H1 (cell line): ENCODE data around the gene ASB13. TPM values are rescaled to one million over a fixed set of nuclear protein-coding genes. Genes with fewer than 3 reads are reported as not detected.

Experiments used
- CBX8 ChIP-seq: fragments of 300-800, 300-1000 bp; sonication (generic); IDR thresholded peaks from 2 replicates; pipeline ENCODE4 v1.7.1; 2016; ENCODE audit warnings: low read depth, low read length, borderline replicate concordance
- EP300 ChIP-seq, 2 experiments: IDR thresholded peaks; 1 replicate in 1 of 2; 2 replicates in 1 of 2; pipeline ENCODE4 v1.6.1; 2011 to 2012; ENCODE audit warnings: low read depth in 2 of 2, low read length in 2 of 2, mild to moderate bottlenecking in 2 of 2, borderline replicate concordance in 1 of 2, inconsistent platforms in 1 of 2, moderate library complexity in 1 of 2
- FOSL1 ChIP-seq: IDR thresholded peaks from 2 replicates; pipeline ENCODE4 v1.6.1; 2011; ENCODE audit warnings: mild to moderate bottlenecking, low read depth, low read length, moderate library complexity; ENCODE audit not compliant: insufficient read depth
- KDM4A ChIP-seq: IDR thresholded peaks from one replicate; pipeline ENCODE4 v1.7.1; 2012; ENCODE audit warnings: low read depth, mild to moderate bottlenecking, moderate library complexity, low read length, inconsistent platforms; ENCODE audit not compliant: severe bottlenecking
- POLR2A ChIP-seq, 2 experiments: IDR thresholded peaks; 1 replicate in 1 of 2; 2 replicates in 1 of 2; pipeline ENCODE4 v1.6.1; 2011; ENCODE audit warnings: low read depth in 2 of 2, low read length in 2 of 2, mild to moderate bottlenecking in 2 of 2; ENCODE audit errors: control extremely low read depth in 1 of 2
- RAD21 ChIP-seq, 2 experiments: IDR thresholded peaks in 1 of 2; conservative IDR thresholded peaks in 1 of 2; 2 replicates each; pipeline ENCODE4 v1.6.1; 2011; ENCODE audit warnings: low read depth in 2 of 2, low read length in 2 of 2, improper control_type of control experiment in 1 of 2, inconsistent platforms in 1 of 2, mild to moderate bottlenecking in 1 of 2, moderate library complexity in 1 of 2
- SIRT6 ChIP-seq: IDR thresholded peaks from one replicate; pipeline ENCODE4 v1.7.1; 2012; ENCODE audit warnings: low read length, inconsistent platforms
- SRF ChIP-seq: IDR thresholded peaks from 2 replicates; pipeline ENCODE4 v1.6.1; 2011; ENCODE audit warnings: mild to moderate bottlenecking, low read depth, low read length, moderate library complexity
- TAF1 ChIP-seq: IDR thresholded peaks from 2 replicates; pipeline ENCODE4 v1.6.1; 2011; ENCODE audit warnings: mild to moderate bottlenecking, low read depth, low read length
- polyA plus RNA-seq, 7 experiments: library from polyadenylated mRNA; depleted of rRNA in 3 of 7; stranded (reverse) in 5 of 7; unstranded in 2 of 7; fragments of >200 nt in 5 of 7; fragments of 200-250 nt in 2 of 7; gene quantifications; 1 replicate in 5 of 7; 2 replicates in 1 of 7; 4 replicates in 1 of 7; pipeline versions ENCODE4 v1.2.1 to v1.2.3, GENCODE V29; 2011 to 2013; ENCODE audit warnings: missing spikeins in 2 of 7, mixed read lengths in 2 of 7
- total RNA-seq: library from RNA; stranded (reverse); fragmentation: NEBNext Ultra II Directional; extraction: Animal tissue kit (Norgen Biotek cat#: 25700); gene quantifications from 2 replicates; pipeline ENCODE4 v1.2.1, GENCODE V29; 2021
- TF ChIP-seq, protein P1 (sequence below): fragments of 300-600 bp; sonication (generic); IDR thresholded peaks from 2 replicates; pipeline ENCODE4 v1.7.1; 2012; ENCODE audit warnings: low read length, moderate library complexity, mild to moderate bottlenecking, inconsistent platforms; ENCODE audit not compliant: insufficient replicate concordance

Gene ASB13
- total and polyA plus RNA-seq, 2 of the 8 experiments (the other 6 are each of a cell fraction or from before 2014, with no cell fraction given): 12.3 to 20.2 TPM

DNA sequence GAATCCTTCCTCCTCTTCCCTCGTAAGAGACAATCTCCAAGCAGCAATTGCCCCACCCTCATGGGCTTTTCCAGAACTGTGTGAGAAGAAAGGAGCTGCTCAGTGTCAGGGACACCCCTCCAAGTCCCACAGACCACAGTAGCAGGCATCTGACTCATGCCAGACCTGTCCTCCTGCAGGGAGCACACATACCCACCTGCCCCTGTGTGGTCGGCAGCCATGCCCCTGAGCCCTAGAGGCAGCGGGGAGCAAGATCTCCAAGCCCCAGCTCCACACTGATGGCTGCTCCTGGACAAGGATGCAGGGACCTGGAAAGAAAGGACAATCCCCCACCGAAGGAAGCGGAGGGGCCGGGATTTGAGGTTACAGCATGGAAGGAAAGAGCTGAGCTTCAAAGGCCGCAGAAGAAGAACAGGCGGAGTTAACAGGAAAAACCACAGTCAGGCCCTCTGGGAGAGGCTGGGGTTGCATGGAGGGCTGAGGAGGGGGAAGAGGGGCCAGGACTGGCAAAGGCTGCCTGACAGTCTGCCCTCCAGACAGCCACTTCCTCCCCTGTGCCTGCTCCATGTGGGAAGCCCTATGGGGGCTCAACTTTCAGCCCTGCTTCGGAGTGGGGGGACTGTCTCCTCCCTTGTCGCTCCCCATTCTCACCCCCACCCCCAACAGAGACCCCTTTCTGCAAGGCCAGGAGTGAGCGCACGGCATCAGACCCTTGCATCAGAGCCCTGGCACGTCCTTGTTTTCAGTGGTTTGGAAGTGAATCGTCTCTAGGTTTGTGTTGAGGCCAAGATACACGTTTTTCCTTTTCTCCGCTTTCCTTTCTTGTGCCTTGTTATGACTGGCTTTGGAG is 46.8 kb downstream of the ASB13 start (continued):
- TF ChIP-seq, protein P1, sequence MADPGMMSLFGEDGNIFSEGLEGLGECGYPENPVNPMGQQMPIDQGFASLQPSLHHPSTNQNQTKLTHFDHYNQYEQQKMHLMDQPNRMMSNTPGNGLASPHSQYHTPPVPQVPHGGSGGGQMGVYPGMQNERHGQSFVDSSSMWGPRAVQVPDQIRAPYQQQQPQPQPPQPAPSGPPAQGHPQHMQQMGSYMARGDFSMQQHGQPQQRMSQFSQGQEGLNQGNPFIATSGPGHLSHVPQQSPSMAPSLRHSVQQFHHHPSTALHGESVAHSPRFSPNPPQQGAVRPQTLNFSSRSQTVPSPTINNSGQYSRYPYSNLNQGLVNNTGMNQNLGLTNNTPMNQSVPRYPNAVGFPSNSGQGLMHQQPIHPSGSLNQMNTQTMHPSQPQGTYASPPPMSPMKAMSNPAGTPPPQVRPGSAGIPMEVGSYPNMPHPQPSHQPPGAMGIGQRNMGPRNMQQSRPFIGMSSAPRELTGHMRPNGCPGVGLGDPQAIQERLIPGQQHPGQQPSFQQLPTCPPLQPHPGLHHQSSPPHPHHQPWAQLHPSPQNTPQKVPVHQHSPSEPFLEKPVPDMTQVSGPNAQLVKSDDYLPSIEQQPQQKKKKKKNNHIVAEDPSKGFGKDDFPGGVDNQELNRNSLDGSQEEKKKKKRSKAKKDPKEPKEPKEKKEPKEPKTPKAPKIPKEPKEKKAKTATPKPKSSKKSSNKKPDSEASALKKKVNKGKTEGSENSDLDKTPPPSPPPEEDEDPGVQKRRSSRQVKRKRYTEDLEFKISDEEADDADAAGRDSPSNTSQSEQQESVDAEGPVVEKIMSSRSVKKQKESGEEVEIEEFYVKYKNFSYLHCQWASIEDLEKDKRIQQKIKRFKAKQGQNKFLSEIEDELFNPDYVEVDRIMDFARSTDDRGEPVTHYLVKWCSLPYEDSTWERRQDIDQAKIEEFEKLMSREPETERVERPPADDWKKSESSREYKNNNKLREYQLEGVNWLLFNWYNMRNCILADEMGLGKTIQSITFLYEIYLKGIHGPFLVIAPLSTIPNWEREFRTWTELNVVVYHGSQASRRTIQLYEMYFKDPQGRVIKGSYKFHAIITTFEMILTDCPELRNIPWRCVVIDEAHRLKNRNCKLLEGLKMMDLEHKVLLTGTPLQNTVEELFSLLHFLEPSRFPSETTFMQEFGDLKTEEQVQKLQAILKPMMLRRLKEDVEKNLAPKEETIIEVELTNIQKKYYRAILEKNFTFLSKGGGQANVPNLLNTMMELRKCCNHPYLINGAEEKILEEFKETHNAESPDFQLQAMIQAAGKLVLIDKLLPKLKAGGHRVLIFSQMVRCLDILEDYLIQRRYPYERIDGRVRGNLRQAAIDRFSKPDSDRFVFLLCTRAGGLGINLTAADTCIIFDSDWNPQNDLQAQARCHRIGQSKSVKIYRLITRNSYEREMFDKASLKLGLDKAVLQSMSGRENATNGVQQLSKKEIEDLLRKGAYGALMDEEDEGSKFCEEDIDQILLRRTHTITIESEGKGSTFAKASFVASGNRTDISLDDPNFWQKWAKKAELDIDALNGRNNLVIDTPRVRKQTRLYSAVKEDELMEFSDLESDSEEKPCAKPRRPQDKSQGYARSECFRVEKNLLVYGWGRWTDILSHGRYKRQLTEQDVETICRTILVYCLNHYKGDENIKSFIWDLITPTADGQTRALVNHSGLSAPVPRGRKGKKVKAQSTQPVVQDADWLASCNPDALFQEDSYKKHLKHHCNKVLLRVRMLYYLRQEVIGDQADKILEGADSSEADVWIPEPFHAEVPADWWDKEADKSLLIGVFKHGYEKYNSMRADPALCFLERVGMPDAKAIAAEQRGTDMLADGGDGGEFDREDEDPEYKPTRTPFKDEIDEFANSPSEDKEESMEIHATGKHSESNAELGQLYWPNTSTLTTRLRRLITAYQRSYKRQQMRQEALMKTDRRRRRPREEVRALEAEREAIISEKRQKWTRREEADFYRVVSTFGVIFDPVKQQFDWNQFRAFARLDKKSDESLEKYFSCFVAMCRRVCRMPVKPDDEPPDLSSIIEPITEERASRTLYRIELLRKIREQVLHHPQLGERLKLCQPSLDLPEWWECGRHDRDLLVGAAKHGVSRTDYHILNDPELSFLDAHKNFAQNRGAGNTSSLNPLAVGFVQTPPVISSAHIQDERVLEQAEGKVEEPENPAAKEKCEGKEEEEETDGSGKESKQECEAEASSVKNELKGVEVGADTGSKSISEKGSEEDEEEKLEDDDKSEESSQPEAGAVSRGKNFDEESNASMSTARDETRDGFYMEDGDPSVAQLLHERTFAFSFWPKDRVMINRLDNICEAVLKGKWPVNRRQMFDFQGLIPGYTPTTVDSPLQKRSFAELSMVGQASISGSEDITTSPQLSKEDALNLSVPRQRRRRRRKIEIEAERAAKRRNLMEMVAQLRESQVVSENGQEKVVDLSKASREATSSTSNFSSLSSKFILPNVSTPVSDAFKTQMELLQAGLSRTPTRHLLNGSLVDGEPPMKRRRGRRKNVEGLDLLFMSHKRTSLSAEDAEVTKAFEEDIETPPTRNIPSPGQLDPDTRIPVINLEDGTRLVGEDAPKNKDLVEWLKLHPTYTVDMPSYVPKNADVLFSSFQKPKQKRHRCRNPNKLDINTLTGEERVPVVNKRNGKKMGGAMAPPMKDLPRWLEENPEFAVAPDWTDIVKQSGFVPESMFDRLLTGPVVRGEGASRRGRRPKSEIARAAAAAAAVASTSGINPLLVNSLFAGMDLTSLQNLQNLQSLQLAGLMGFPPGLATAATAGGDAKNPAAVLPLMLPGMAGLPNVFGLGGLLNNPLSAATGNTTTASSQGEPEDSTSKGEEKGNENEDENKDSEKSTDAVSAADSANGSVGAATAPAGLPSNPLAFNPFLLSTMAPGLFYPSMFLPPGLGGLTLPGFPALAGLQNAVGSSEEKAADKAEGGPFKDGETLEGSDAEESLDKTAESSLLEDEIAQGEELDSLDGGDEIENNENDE: no peak
- TF ChIP-seq RAD21 (IDR thresholded peaks at IDR 0.05 in 1 of 2, conservative IDR thresholded peaks at IDR 0.05 in 1 of 2; ENCODE audit: low read depth in 2 of 2, low read length in 2 of 2) (no peak), KDM4A (no peak), SIRT6 (no peak), POLR2A (IDR thresholded peaks at IDR 0.05; ENCODE audit: control extremely low read depth in 1 of 2, low read depth in 2 of 2, low read length in 2 of 2) (no peak), SRF (no peak), EP300 (IDR thresholded peaks at IDR 0.05; ENCODE audit: borderline replicate concordance in 1 of 2, low read depth in 2 of 2, low read length in 2 of 2) (no peak), TAF1 (no peak), FOSL1 (no peak), CBX8 (no peak)
